Astrocyte (in vitro differentiated cells and primary cell): ENCODE measurements around the gene UCHL5.

Experiments used
- EZH2 ChIP-seq: IDR thresholded peaks from 2 replicates; pipeline ENCODE4 v1.6.1; 2012; ENCODE audit warnings: mild to moderate bottlenecking, low read length, inconsistent platforms; ENCODE audit not compliant: insufficient read depth
- TF ChIP-seq, protein P1 (sequence below): IDR thresholded peaks from 2 replicates; pipeline ENCODE4 v1.5.1; 2011; ENCODE audit warnings: low read depth, mild to moderate bottlenecking, inconsistent platforms, low read length, moderate library complexity; ENCODE audit not compliant: insufficient read depth

DNA sequence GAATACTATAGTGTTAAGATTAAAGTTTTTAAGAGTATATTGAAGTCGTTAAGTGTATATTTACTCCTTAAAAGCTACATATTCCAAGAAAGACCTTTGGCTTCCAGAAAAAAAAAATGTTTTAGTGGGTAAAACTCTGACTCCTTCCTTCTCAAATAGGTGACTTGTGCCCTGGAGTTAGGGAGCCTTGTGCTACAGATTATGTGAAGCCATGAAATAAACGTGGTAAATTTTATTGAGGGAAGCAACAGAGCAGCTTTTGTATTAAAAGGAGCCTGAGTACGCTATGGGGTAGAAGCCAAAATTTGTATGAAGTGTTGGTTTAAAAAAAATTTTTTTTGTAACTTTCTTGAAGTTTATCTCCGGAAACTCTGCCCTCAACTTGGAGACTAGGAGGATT, 1.2 kb upstream of the UCHL5 start:
- TF ChIP-seq, protein P1, sequence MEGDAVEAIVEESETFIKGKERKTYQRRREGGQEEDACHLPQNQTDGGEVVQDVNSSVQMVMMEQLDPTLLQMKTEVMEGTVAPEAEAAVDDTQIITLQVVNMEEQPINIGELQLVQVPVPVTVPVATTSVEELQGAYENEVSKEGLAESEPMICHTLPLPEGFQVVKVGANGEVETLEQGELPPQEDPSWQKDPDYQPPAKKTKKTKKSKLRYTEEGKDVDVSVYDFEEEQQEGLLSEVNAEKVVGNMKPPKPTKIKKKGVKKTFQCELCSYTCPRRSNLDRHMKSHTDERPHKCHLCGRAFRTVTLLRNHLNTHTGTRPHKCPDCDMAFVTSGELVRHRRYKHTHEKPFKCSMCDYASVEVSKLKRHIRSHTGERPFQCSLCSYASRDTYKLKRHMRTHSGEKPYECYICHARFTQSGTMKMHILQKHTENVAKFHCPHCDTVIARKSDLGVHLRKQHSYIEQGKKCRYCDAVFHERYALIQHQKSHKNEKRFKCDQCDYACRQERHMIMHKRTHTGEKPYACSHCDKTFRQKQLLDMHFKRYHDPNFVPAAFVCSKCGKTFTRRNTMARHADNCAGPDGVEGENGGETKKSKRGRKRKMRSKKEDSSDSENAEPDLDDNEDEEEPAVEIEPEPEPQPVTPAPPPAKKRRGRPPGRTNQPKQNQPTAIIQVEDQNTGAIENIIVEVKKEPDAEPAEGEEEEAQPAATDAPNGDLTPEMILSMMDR = no peak
- no peak for TF ChIP-seq EZH2
